HG02571 (cell line): ENCODE data around the gene DCN.

Experiments
- ATAC-seq: cut with Tn5 transposase; IDR thresholded peaks from one replicate; pipeline ENCODE4 v1.9.1; 2021; ENCODE audit warnings: mild to moderate bottlenecking, moderate library complexity; ENCODE audit not compliant: unreplicated experiment

Gene DCN

GRCh38 chr12:91188778-91189177 lies 6.2 kb upstream of the DCN start:
- no peak for ATAC-seq

- no peak for ATAC-seq
These were observed 3.5 kb upstream of the DCN start for GRCh38 chr12:91186156-91186555.

- ATAC-seq: no peak
These were observed 2.8 kb upstream of the DCN start for GRCh38 chr12:91185421-91185820.

- no peak for ATAC-seq
These were observed 934 bp upstream of the DCN start for GRCh38 chr12:91183551-91183950.

GRCh38 chr12:91180582-91181395 lies 1.8 kb downstream of the DCN start:
- no peak for ATAC-seq

GRCh38 chr12:91179966-91180561 lies 2.6 kb downstream of the DCN start:
- ATAC-seq: no peak

GRCh38 chr12:91179315-91179714 lies 3.3 kb downstream of the DCN start:
- no peak for ATAC-seq

GRCh38 chr12:91178781-91179180 lies 3.8 kb downstream of the DCN start:
- ATAC-seq: no peak

- no peak for ATAC-seq
These were observed 4.5 kb downstream of the DCN start for GRCh38 chr12:91178139-91178561.

GRCh38 chr12:91177381-91177780 lies 5.2 kb downstream of the DCN start:
- no peak for ATAC-seq

- no peak for ATAC-seq
These were observed 5.7 kb downstream of the DCN start for GRCh38 chr12:91176915-91177314.

- no peak for ATAC-seq
These were observed 6.3 kb downstream of the DCN start for GRCh38 chr12:91176358-91176757.

- ATAC-seq: no peak
These were observed 9.5 kb downstream of the DCN start for GRCh38 chr12:91173124-91173523.

- no peak for ATAC-seq
These were observed 10.5 kb downstream of the DCN start for GRCh38 chr12:91172096-91172495.

- no peak for ATAC-seq
These were observed 11.1 kb downstream of the DCN start for GRCh38 chr12:91171476-91171875.

- no peak for ATAC-seq
These were observed 19.5 kb downstream of the DCN start for GRCh38 chr12:91163116-91163515.

- ATAC-seq: no peak
These were observed 21.6 kb downstream of the DCN start for GRCh38 chr12:91161009-91161408.

- ATAC-seq: no peak
These were observed 26.6 kb downstream of the DCN start for GRCh38 chr12:91155990-91156389.

- no peak for ATAC-seq
These were observed 28.5 kb downstream of the DCN start for GRCh38 chr12:91154131-91154530.

GRCh38 chr12:91144053-91144452 lies 38.6 kb downstream of the DCN start:
- no peak for ATAC-seq

- no peak for ATAC-seq
These were observed 39.4 kb downstream of the DCN start for GRCh38 chr12:91143206-91143605.

- ATAC-seq: no peak
These were observed 40.4 kb downstream of the DCN start for GRCh38 chr12:91142221-91142631.
